Activated naive CD4-positive, alpha-beta T cell treated with Interleukin-2 at 50 U/mL for 16 hours (primary cell): ENCODE data around the gene PCNX2.
A peak's percentile ranks its signal among the peaks of the same experiment; 100 is the strongest.
"Not testable (repeated sequence)": the region's sequence is repeated elsewhere in the genome, so short reads cannot be mapped to it uniquely, and the experiment has no call there.

Experiments
- DNase-seq: peaks from one replicate; pipeline ENCODE4 v3.0.0-alpha.2; 2020

PCNX2 gene

GRCh38 chr1:233042834-233043233 lies 252.7 kb downstream of the PCNX2 start:
- no peak for DNase-seq

- DNase-seq, result no peak
Measured at GRCh38 chr1:233040494-233040893, 255.0 kb downstream of the PCNX2 start.

DNA sequence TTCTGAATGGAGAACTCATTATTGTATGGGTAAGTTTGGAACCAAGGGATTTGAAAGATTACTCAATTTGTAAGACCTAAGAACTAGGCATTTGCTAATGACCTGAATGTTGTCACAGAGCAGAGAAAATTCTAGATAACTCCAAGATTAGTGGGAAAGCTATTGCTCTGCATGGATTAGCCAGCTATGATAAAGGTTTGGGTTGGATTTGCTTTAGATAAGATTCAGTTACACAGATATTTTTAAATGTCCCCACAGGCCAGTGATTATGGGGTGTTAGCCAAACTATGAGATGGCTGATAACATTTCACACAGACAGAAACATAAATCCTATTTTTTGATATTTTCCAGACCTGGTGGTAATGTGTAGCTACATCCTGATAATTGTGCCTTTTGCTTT lies 256.9 kb downstream of the PCNX2 start:
- DNase-seq, result no peak

DNA sequence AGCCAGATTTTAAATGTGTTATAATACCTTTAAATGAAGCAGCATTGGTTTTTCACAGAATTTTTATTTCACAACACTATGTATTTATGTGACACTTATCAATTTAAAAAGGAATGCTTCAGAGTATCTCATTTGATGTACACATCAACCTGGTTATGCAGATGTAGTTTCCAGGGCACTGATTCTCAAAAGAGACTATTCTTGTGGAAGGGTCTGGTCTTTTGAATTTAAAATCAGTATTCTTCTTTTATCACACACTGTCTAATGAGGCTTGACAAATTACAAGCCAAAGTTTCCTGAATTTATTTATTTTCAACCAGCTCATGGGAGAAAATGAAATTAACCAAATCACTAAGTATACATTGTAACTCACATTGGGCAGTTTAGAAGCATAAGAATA lies 257.7 kb downstream of the PCNX2 start:
- DNase-seq, result no peak

- DNase-seq, result no peak
Measured at GRCh38 chr1:233034836-233035235, 260.7 kb downstream of the PCNX2 start.

DNA sequence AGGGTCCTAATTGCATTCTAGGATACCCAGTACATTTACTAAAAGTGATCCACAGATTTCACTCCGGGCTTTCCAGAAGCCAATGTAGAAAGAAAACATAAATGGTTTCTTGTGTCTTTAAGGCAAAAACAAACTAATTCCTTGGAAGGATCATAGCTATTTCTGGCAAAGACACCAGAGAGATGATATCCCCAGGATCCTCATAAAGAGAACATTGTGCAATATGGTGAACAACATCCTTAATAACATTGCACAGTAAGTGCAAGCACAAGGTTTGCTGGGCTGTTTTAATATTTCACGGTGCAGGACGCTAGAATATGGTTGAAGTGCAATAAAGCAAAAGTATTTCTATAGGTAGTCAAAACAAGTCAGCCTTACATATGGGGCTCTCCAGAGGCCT lies 262.2 kb downstream of the PCNX2 start:
- DNase-seq, result no peak

GRCh38 chr1:233032916-233033315 lies 262.6 kb downstream of the PCNX2 start:
- no peak for DNase-seq

- no peak for DNase-seq
Measured at GRCh38 chr1:233031521-233031920, 264.0 kb downstream of the PCNX2 start.

GRCh38 chr1:233027046-233027445 lies 268.5 kb downstream of the PCNX2 start:
- no peak for DNase-seq

DNA sequence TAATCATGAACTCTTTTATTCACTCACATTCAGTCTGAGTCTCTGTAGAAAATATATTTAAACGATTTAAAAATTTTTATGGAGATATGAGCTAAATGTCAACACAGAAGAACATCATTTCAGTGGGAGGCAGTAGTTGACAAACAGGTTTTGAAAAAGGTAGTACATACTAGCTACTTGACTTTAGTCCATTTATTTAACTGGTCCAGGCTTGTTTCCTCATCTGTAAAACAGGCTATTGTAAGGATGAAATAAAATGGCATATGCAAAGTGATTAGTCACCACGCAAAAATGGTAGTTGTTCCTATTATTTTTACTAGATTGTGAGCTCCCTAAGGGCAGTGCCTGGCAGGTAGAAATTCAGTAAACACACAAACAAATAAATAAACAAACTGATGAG lies 270.0 kb downstream of the PCNX2 start:
- no peak for DNase-seq

DNA sequence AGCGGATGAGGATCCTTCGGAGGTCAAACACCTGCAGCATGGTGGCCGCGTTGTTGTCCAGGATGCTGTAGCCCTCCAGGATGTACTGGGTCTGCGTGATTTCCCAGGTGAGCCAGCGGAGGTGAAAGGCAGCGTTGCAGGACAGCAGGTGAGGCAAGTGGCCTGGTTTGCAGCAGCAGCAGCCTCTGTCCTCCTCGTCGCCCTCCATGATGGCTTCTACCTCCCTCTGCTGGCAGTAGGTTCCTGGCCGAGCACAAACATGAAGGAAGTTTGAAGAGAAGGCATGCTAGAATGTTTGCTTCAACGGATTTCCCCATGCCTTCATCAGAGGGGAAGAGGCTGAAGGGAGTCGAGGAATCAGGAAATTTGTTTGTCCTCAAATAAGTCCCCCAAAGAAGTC lies 270.4 kb downstream of the PCNX2 start:
- peak; percentile 4 for DNase-seq

DNA sequence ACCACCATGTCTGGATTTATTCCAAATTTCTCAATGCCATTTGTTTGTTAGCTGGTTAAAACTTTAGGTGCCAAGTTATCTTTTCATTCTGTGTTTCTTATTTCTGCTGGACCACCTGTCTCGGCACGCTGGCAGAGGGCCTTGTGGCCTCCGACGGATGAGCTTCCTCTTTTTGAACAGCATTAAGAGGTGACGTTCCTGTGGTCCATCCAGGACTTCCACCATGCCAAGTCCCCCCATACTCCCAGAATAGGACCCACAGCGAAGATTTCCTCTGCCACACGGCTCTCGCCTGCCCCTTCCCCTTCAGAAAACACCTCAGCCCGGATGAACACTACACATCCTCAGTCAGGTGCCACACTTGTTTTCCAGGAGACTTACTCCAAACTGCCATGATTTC lies 271.3 kb downstream of the PCNX2 start:
- DNase-seq, result no peak

- no peak for DNase-seq
Measured at GRCh38 chr1:233022246-233022645, 273.3 kb downstream of the PCNX2 start.

GRCh38 chr1:233020426-233020825 lies 275.1 kb downstream of the PCNX2 start:
- DNase-seq, result no peak

GRCh38 chr1:233019778-233020325 lies 275.7 kb downstream of the PCNX2 start:
- no peak for DNase-seq

DNA sequence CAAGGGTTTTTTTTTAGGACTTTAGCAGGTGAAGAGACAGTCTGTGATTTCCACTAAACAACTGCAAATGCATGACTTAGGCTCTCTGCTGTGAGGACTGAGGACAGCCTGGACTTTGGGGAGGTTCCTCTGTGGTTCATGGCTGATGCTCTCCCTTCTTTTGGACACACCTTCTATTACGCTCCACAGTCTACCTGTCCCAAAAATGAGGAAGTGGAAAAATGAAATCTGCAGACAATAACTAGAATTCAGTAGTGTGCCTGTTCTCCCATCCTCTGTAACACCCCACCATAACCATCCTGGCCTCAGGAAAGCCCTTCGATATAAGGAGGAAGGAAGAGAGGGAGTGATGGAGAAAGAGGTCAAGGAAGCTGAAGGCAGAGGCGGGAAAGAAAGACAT lies 276.4 kb downstream of the PCNX2 start:
- no peak for DNase-seq

- DNase-seq, result no peak
Measured at GRCh38 chr1:233016798-233017197, 278.7 kb downstream of the PCNX2 start.

- DNase-seq, result no peak
Measured at GRCh38 chr1:233015965-233016364, 279.6 kb downstream of the PCNX2 start.

DNA sequence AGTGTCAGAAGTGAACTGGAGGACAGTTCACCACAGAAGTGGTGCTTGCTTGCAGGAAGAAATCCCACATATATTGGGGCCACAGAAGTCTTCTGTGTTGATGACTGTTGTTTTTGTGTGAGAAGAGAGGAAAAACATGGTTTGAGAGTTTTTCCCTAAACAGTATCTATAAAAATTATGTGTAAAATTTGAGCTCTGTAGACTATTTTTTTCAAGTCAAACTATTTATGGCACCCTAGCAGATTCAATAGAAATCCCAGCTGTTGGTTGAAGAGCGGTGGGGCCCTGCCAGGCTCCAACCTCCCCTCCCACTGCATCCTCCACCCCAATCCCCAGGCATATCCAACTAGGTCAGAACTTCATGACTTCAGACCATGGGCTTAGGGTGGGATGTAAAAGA lies 283.5 kb downstream of the PCNX2 start:
- DNase-seq, result no peak

- DNase-seq, result no peak
Measured at GRCh38 chr1:233010146-233010545, 285.4 kb downstream of the PCNX2 start.

DNA sequence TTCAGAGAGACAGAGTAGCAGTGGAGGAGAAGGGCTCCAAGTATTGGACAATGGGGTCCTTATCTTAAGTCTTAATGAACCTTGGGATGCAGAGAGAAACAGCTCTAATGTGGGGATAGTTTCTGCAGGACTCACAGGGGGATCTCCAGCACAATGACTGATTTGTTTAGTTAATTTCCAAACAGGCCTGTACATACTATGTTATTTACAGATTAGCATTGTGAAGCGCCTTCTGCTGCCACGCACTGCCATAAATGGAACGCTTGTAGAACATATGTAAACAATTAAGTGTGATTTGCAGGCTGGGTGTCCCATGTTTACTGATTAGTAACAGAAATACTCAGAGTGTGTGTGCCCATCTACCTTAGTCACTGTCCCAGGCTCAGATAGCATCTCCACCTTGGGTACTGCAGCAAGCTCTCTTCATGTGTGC lies 289.0 kb downstream of the PCNX2 start:
- no peak for DNase-seq

- no peak for DNase-seq
Measured at GRCh38 chr1:233006108-233006507, 289.4 kb downstream of the PCNX2 start.

- no peak for DNase-seq
Measured at GRCh38 chr1:233005703-233006102, 289.8 kb downstream of the PCNX2 start.

DNA sequence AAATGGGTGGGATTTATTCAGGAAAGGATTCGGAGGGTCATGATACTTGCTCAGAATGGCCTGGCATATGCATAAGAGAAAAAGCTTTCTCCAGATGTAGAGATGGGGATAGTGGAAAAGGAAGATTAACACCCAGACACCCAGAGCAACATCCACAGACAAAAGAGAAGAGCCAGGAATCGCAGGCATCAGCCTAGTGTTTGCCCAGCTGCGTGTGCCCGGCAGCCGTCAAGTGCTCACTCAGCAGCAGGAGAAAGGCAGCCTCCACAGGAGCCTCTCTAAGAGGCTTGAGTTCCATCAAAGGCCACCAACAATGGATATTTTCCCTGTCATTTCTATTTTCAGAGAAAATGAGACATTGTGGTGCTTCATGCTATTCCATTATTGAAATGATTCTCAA lies 290.4 kb downstream of the PCNX2 start:
- no peak for DNase-seq

DNA sequence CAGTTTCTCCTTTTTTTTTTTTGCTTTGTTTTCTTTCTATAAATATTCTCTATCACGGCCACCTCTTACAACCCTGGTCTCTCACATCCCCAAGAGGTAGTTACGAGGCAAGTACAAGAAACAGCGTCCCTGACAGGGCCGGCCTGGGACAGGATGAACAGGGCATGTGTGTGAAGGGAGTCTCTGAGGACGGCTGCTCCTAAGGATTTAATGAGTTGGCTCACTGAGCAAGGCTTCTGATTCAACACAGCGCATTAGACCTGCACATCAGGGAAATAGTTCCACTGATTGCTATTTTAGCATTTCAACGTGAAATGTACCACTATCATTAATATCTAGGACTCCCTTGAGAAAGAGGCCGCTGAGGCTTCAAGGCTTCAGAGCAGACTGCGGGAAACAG lies 291.1 kb downstream of the PCNX2 start:
- no peak for DNase-seq

DNA sequence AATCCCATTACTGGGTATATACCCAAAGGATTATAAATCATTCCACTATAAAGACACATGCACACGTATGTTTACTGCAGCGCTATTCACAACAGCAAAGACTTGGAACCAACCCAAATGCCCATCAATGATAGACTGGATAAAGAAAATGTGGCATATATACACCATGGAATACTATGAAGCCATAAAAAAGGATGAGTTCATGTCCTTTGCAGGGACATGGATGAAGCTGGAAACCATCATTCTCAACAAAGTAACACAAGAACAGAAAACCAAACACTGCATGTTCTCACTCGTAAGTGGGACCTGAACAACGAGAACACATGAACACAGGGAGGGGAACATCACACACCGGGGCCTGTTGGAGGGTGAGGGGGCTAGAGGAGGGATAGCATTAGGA lies 291.9 kb downstream of the PCNX2 start:
- not testable (repeated sequence) for DNase-seq
